Uterus (tissue), 2 donors: ENCODE data around the gene CRLF1.

Experiments
- CTCF ChIP-seq, 4 experiments: fragments of 200-600 bp in 2 of 4; fragments of 450-650 bp in 2 of 4; sonication (generic) in 2 of 4; IDR thresholded peaks; one replicate each; pipeline ENCODE4 v1.5.1; 2016 to 2019; ENCODE audit warnings: antibody characterized with exemption in 4 of 4, mild to moderate bottlenecking in 2 of 4, moderate library complexity in 1 of 4
- POLR2A ChIP-seq, 2 donors: fragments of 450-650 bp; IDR thresholded peaks; one replicate each; pipeline ENCODE4 v1.6.1; 2016; ENCODE audit warnings: antibody characterized with exemption in 2 of 2, mild to moderate bottlenecking in 1 of 2, moderate library complexity in 1 of 2

GRCh38 chr19:18635831-18636182 is 29.2 kb upstream of the CRLF1 start:
- TF ChIP-seq CTCF (IDR thresholded peaks at IDR 0.05) (no peak), POLR2A (IDR thresholded peaks at IDR 0.05) (no peak)
